Tibial artery (tissue), 4 donors: ENCODE measurements around the gene CRYZ.

ENCODE experiments used
- DNase-seq, 2 donors: peaks; one replicate each; pipeline ENCODE4 v3.0.0-alpha.2; 2019
- H3K27ac ChIP-seq, 2 donors: fragments of 200-600 bp; sonication (generic) in 1 of 2; 1 replicate in 1 of 2; 2 replicates in 1 of 2; pipeline ENCODE4 v1.5.1; 2018 to 2019; ENCODE audit warnings: mild to moderate bottlenecking in 1 of 2
- H3K27me3 ChIP-seq, 2 donors: fragments of 200-600 bp; sonication (generic) in 1 of 2; one replicate each; pipeline versions ENCODE4 v1.5.1 to v1.6.0; 2016 to 2019
- H3K36me3 ChIP-seq, 3 donors: fragments of 200-600 bp; sonication (generic) in 2 of 3; one replicate each; pipeline ENCODE4 v1.5.1; 2016 to 2019; ENCODE audit warnings: mild to moderate bottlenecking in 2 of 3
- H3K4me1 ChIP-seq, 4 donors: fragments of 200-600 bp; sonication (generic) in 2 of 4; 1 replicate in 3 of 4; 2 replicates in 1 of 4; pipeline ENCODE4 v1.5.1; 2016 to 2019
- H3K4me3 ChIP-seq, 2 donors: fragments of 200-600 bp; sonication (generic) in 1 of 2; 1 replicate in 1 of 2; 2 replicates in 1 of 2; pipeline ENCODE4 v1.5.1; 2018 to 2019; ENCODE audit warnings: mild to moderate bottlenecking in 2 of 2
- H3K9me3 ChIP-seq, 3 donors: fragments of 200-600 bp; sonication (generic) in 1 of 3; one replicate each; pipeline ENCODE4 v1.5.1; 2016 to 2019
- CTCF ChIP-seq, 2 experiments: fragments of 200-600 bp in 1 of 2; fragments of 450-650 bp in 1 of 2; IDR thresholded peaks; one replicate each; pipeline ENCODE4 v1.5.1; 2017 to 2019; ENCODE audit warnings: antibody characterized with exemption in 2 of 2, mild to moderate bottlenecking in 1 of 2, moderate library complexity in 1 of 2
- intact Hi-C: fragments of 100-400 bp; cut with DNase I; formaldehyde crosslinking; loops from one replicate; pipeline ENCODE4 v1.15.0; 2023; ENCODE audit warnings: low total_unique reads

Gene CRYZ

GRCh38 chr1:74697832-74698231 lies 35.0 kb downstream of the CRYZ start:
- no peaks in the 10 kb centered on the region for H3K4me1 ChIP-seq
- intact Hi-C loops = no loop called here
- peaks cover 10 to 23% (median 12%) of the 10 kb centered on the region in 3 donors for H3K36me3 ChIP-seq
- no peaks in the 10 kb centered on the region for H3K27me3 ChIP-seq
- no peak overlapping the region for H3K27ac ChIP-seq
- no peak for TF ChIP-seq CTCF (IDR thresholded peaks at IDR 0.05)
- no peaks in the 10 kb centered on the region for H3K9me3 ChIP-seq
- DNase-seq = no peak
- H3K4me3 ChIP-seq = no peak overlapping the region

- Histone ChIP-seq H3K4me3 (no peak overlapping the region), H3K4me1 (no peaks in the 10 kb centered on the region), H3K36me3 (no peaks in the 10 kb centered on the region), H3K27ac (no peak overlapping the region), H3K27me3 (no peaks in the 10 kb centered on the region), H3K9me3 (no peaks in the 10 kb centered on the region)
- no peak for TF ChIP-seq CTCF (IDR thresholded peaks at IDR 0.05)
- DNase-seq = no peak
- intact Hi-C loops = no loop called here
Measured at GRCh38 chr1:74693473-74693872, 39.4 kb downstream of the CRYZ start.

- no peak for DNase-seq
- no peak for TF ChIP-seq CTCF (IDR thresholded peaks at IDR 0.05)
- Histone ChIP-seq H3K4me1 (no peaks in the 10 kb centered on the region), H3K36me3 (no peaks in the 10 kb centered on the region), H3K9me3 (no peaks in the 10 kb centered on the region), H3K4me3 (no peak overlapping the region), H3K27me3 (no peaks in the 10 kb centered on the region), H3K27ac (no peak overlapping the region)
- intact Hi-C loops = no loop called here
Measured at GRCh38 chr1:74690909-74691308, 41.9 kb downstream of the CRYZ start.

- DNase-seq = no peak
- TF ChIP-seq CTCF (IDR thresholded peaks at IDR 0.05) = no peak
- Histone ChIP-seq H3K4me3 (no peak overlapping the region), H3K27ac (no peak overlapping the region), H3K36me3 (no peaks in the 10 kb centered on the region), H3K4me1 (no peaks in the 10 kb centered on the region), H3K9me3 (no peaks in the 10 kb centered on the region), H3K27me3 (no peaks in the 10 kb centered on the region)
- intact Hi-C loops = no loop called here
Measured at GRCh38 chr1:74690364-74690696, 42.5 kb downstream of the CRYZ start.

- intact Hi-C loops = no loop called here
Measured at GRCh38 chr1:74689621-74690363, 43.1 kb downstream of the CRYZ start.

More at GRCh38 chr1:74689621-74690363, 43.1 kb downstream of the CRYZ start:
- peak; percentile 71 to 76 for TF ChIP-seq CTCF (IDR thresholded peaks at IDR 0.05)
- Histone ChIP-seq H3K27me3 (no peaks in the 10 kb centered on the region), H3K27ac (no peak overlapping the region), H3K4me3 (no peak overlapping the region), H3K9me3 (no peaks in the 10 kb centered on the region), H3K4me1 (no peaks in the 10 kb centered on the region), H3K36me3 (no peaks in the 10 kb centered on the region)
- DNase-seq = peak in 1 of 2 donors; percentile 22
